Inflammatory macrophage treated with lipopolysaccharide for 4 hours (primary cell): Measurements from ENCODE around the gene ANKH.
A peak's percentile ranks its signal among the peaks of the same experiment; 100 is the strongest.

Experiments
- DNase-seq: peaks from one replicate; pipeline ENCODE4 v3.0.0-alpha.2; 2020

ANKH gene

GRCh38 chr5:14787801-14788579 is 83.6 kb downstream of the ANKH start:
- no peak for DNase-seq

- no peak for DNase-seq
Observed at GRCh38 chr5:14783691-14784090, 87.9 kb downstream of the ANKH start.

- DNase-seq: no peak
Observed at GRCh38 chr5:14782591-14782990, 89.0 kb downstream of the ANKH start.

- no peak for DNase-seq
Observed at GRCh38 chr5:14781106-14781505, 90.5 kb downstream of the ANKH start.

GRCh38 chr5:14779975-14780374 is 91.6 kb downstream of the ANKH start:
- no peak for DNase-seq

- no peak for DNase-seq
Observed at GRCh38 chr5:14778792-14779070, 92.8 kb downstream of the ANKH start.

GRCh38 chr5:14777932-14778791 is 93.4 kb downstream of the ANKH start:
- DNase-seq: no peak

GRCh38 chr5:14777187-14777586 is 94.4 kb downstream of the ANKH start:
- DNase-seq: no peak

- no peak for DNase-seq
Observed at GRCh38 chr5:14776602-14777001, 95.0 kb downstream of the ANKH start.

GRCh38 chr5:14775857-14776256 is 95.7 kb downstream of the ANKH start:
- DNase-seq: peak; percentile 23

GRCh38 chr5:14773588-14773987 is 98.0 kb downstream of the ANKH start:
- no peak for DNase-seq

- no peak for DNase-seq
Observed at GRCh38 chr5:14771972-14772371, 99.6 kb downstream of the ANKH start.

GRCh38 chr5:14771189-14771588 is 100.4 kb downstream of the ANKH start:
- no peak for DNase-seq

GRCh38 chr5:14768508-14769365 is 102.8 kb downstream of the ANKH start:
- no peak for DNase-seq

- DNase-seq: peak; percentile 5
Observed at GRCh38 chr5:14767735-14768507, 103.7 kb downstream of the ANKH start.

- DNase-seq: no peak
Observed at GRCh38 chr5:14767053-14767452, 104.5 kb downstream of the ANKH start.

GRCh38 chr5:14766584-14766983 is 105.0 kb downstream of the ANKH start:
- DNase-seq: no peak

- DNase-seq: no peak
Observed at GRCh38 chr5:14765587-14765986, 106.0 kb downstream of the ANKH start.

- DNase-seq: no peak
Observed at GRCh38 chr5:14762549-14763216, 108.9 kb downstream of the ANKH start.

- DNase-seq: no peak
Observed at GRCh38 chr5:14760548-14761002, 111.0 kb downstream of the ANKH start.

GRCh38 chr5:14759744-14760547 is 111.6 kb downstream of the ANKH start:
- DNase-seq: no peak
